GM12874 (cell line): ENCODE data around the gene ST8SIA5.

Source experiments
- TF ChIP-seq, protein P1 (sequence below): IDR thresholded peaks from 2 replicates; pipeline ENCODE4 v1.5.1; 2011; ENCODE audit warnings: low read depth, mild to moderate bottlenecking, control low read depth, low read length, moderate library complexity; ENCODE audit not compliant: insufficient read depth

Gene ST8SIA5

GRCh38 chr18:46728219-46728930 lies 28.5 kb downstream of the ST8SIA5 start:
- TF ChIP-seq, protein P1, sequence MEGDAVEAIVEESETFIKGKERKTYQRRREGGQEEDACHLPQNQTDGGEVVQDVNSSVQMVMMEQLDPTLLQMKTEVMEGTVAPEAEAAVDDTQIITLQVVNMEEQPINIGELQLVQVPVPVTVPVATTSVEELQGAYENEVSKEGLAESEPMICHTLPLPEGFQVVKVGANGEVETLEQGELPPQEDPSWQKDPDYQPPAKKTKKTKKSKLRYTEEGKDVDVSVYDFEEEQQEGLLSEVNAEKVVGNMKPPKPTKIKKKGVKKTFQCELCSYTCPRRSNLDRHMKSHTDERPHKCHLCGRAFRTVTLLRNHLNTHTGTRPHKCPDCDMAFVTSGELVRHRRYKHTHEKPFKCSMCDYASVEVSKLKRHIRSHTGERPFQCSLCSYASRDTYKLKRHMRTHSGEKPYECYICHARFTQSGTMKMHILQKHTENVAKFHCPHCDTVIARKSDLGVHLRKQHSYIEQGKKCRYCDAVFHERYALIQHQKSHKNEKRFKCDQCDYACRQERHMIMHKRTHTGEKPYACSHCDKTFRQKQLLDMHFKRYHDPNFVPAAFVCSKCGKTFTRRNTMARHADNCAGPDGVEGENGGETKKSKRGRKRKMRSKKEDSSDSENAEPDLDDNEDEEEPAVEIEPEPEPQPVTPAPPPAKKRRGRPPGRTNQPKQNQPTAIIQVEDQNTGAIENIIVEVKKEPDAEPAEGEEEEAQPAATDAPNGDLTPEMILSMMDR: no peak

DNA sequence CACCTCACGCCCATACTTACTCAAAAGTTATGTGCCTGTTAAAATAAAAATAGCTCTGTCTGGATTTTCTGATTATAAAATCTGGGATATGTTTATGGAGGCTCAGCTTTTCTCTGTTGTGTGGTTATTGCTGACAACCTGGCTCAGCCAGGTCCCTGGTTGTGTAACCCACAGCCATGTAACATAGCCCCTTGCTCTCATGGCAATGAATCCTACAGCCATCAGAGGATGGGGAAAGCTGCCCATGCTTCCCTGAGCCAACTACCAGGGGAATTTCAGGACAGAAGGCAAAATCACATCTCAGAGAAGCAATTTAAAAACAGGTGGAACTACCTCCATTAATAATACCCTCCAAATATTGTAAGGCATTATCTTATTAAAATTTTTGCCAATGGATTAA lies 29.7 kb downstream of the ST8SIA5 start:
- TF ChIP-seq, protein P1: no peak

DNA sequence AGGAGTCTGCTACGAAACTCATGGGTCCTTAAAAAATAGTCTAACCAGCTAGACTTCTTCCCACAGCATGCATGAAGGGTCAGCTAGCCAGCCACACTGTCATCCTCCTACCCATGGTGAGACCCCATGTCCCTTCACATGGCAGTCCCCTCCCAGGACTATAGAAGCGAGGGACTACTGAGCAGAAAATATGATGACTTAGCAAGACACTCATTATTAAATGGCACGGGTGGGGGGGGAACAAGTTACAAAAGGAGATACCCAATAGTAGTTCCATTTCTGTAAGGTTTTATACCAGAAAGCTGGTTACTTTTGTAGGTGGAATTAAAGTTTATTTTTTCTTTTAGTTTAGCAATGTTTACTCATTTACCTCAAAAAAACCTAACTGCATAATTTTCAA lies 31.5 kb downstream of the ST8SIA5 start:
- TF ChIP-seq, protein P1: no peak

- TF ChIP-seq, protein P1: no peak
Observed at GRCh38 chr18:46723856-46724415, 32.9 kb downstream of the ST8SIA5 start.

DNA sequence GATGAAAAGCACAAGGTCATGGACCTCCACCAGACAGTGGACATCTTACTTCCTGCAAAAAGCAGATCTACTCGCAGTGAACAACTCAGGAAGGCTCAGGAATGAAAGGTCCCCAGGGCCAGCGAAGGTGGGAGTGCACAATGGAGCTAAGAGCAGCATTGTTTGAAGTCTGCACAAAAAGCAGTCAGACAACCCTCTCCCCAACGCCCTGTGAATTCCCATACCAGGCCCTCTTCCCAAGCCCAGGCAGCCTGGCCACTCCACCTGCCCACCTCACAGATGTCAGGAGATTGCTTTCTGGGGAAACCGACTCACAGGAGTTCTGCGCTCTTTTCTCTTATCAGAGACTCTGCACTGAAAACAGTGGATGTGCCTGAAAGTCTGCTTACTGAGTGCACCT lies 34.8 kb downstream of the ST8SIA5 start:
- TF ChIP-seq, protein P1: no peak

- TF ChIP-seq, protein P1: no peak
Observed at GRCh38 chr18:46721331-46721730, 35.5 kb downstream of the ST8SIA5 start.

DNA sequence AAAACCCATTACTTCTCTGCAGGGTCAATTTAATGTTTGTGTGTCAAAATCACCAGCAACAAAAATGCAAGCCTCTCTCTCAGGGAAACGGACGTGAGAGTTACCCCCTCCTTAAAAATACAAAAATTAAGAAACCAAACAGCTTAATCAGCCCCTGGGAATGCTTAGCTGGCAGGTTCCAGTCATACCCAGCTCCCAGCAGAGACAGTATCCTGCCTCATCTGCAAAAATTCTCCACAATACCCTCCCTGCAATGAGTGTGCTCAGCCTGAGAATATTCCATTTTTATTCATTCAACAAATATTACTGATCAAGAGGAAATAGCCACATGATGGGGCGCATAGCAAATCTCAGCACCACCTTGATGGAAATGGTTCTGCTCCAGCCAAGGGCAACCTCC lies 36.3 kb downstream of the ST8SIA5 start:
- TF ChIP-seq, protein P1: no peak
